ENCODE measurements around the gene TBX15.

The TBX15 gene

DNA sequence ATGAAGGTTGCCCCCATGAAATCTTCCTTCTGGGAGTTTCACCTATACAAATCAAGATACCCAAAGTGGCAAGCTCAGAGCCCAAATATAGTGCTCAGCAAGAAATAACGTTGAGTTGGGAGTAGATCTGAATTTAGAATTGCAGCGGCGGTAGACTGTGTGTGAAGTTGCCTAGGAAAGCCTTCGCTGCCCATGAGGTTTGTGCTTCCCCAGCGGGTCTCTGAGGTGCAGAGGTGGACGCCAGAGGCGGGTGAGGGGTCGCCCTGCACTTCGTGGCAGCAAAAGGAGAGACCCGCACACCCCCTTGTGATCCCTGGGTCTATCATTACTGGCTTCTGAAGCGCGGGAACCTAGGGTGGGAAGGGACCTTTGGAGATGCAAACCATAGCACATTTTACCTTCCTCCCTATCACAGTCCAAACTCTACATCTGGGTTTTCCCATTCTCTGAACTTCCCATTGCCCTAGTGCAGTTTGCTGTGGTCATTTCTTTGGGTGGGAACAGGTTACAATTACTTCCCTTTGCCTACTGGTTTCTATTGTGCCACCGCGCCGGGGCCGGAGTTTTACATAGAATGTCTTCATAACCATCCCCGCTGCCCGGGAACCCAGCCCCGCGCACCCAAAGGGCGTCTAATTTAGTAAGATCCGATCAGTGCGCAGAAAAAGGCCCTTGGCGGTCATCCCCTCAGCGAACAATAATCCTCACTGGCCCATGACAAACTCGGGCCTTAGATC is 5.2 kb downstream of the TBX15 start:
- TF ChIP-seq, protein P1, sequence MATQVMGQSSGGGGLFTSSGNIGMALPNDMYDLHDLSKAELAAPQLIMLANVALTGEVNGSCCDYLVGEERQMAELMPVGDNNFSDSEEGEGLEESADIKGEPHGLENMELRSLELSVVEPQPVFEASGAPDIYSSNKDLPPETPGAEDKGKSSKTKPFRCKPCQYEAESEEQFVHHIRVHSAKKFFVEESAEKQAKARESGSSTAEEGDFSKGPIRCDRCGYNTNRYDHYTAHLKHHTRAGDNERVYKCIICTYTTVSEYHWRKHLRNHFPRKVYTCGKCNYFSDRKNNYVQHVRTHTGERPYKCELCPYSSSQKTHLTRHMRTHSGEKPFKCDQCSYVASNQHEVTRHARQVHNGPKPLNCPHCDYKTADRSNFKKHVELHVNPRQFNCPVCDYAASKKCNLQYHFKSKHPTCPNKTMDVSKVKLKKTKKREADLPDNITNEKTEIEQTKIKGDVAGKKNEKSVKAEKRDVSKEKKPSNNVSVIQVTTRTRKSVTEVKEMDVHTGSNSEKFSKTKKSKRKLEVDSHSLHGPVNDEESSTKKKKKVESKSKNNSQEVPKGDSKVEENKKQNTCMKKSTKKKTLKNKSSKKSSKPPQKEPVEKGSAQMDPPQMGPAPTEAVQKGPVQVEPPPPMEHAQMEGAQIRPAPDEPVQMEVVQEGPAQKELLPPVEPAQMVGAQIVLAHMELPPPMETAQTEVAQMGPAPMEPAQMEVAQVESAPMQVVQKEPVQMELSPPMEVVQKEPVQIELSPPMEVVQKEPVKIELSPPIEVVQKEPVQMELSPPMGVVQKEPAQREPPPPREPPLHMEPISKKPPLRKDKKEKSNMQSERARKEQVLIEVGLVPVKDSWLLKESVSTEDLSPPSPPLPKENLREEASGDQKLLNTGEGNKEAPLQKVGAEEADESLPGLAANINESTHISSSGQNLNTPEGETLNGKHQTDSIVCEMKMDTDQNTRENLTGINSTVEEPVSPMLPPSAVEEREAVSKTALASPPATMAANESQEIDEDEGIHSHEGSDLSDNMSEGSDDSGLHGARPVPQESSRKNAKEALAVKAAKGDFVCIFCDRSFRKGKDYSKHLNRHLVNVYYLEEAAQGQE (IDR thresholded peaks at IDR 0.05; ENCODE audit: insufficient read depth in 1 of 2, low read depth in 2 of 2, low read length in 2 of 2): no peak
- TF ChIP-seq FOXP2 (optimal IDR thresholded peaks at IDR 0.05; ENCODE audit: borderline replicate concordance, extremely low read depth, extremely low read length, insufficient read depth) (no peak), TAF1 (IDR thresholded peaks at IDR 0.05; ENCODE audit: borderline replicate concordance, insufficient read depth, low read length) (no peak), SIN3A (IDR thresholded peaks at IDR 0.05; ENCODE audit: borderline replicate concordance, insufficient read depth, low read length) (no peak), POLR2AphosphoS5 (IDR thresholded peaks at IDR 0.05; ENCODE audit: low read depth, low read length) (no peak)

DNA sequence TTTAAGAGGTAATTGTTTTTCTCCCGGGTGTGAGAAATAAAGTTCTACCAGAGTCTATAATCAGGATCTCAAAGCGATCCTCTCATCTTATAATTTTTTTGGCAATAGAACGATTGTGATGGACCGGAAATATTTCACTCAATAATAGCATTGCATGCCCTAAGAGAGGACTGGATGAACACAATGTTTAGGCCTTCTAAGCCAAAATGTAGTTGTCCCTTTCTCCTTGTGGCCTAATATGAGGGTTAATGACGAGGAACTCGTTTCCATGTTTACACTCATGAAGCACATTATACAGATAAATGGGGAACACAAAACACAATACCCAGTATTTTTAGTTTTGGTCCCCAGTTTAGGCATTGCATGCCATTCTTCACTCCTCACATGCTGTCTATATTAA is 5.9 kb downstream of the TBX15 start:
- TF ChIP-seq TAF1 (IDR thresholded peaks at IDR 0.05; ENCODE audit: borderline replicate concordance, insufficient read depth, low read length) (no peak), FOXP2 (optimal IDR thresholded peaks at IDR 0.05; ENCODE audit: borderline replicate concordance, extremely low read depth, extremely low read length, insufficient read depth) (no peak), POLR2AphosphoS5 (IDR thresholded peaks at IDR 0.05; ENCODE audit: low read depth, low read length) (no peak), SIN3A (IDR thresholded peaks at IDR 0.05; ENCODE audit: borderline replicate concordance, insufficient read depth, low read length) (no peak)
- TF ChIP-seq, protein P1 (IDR thresholded peaks at IDR 0.05; ENCODE audit: insufficient read depth in 1 of 2, low read depth in 2 of 2, low read length in 2 of 2): no peak

DNA sequence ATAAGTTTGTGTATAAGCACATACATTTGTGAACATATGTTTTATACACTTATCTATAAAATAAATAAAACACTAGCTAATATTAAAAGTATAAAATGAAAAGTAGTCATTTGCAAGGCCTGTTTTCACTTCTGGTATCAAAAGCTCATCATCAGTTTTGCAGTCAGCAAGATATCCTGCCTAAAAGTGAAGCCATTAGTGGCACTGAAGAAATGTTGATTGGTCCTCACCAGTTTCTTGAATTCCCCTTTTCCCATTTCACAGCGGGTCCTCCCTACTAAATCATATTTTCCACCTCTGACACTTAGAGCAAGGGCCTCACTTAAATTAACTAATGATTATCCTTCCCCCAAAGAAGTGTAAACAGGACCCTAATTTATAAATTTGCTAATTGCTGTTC is 6.7 kb downstream of the TBX15 start:
- no peak for TF ChIP-seq FOXP2 (optimal IDR thresholded peaks at IDR 0.05; ENCODE audit: borderline replicate concordance, extremely low read depth, extremely low read length, insufficient read depth)
- TF ChIP-seq, protein P1 (IDR thresholded peaks at IDR 0.05; ENCODE audit: insufficient read depth in 1 of 2, low read depth in 2 of 2, low read length in 2 of 2): no peak
- TF ChIP-seq TAF1 (IDR thresholded peaks at IDR 0.05; ENCODE audit: borderline replicate concordance, insufficient read depth, low read length): no peak
- no peak for TF ChIP-seq SIN3A (IDR thresholded peaks at IDR 0.05; ENCODE audit: borderline replicate concordance, insufficient read depth, low read length)
- TF ChIP-seq POLR2AphosphoS5 (IDR thresholded peaks at IDR 0.05; ENCODE audit: low read depth, low read length): no peak

DNA sequence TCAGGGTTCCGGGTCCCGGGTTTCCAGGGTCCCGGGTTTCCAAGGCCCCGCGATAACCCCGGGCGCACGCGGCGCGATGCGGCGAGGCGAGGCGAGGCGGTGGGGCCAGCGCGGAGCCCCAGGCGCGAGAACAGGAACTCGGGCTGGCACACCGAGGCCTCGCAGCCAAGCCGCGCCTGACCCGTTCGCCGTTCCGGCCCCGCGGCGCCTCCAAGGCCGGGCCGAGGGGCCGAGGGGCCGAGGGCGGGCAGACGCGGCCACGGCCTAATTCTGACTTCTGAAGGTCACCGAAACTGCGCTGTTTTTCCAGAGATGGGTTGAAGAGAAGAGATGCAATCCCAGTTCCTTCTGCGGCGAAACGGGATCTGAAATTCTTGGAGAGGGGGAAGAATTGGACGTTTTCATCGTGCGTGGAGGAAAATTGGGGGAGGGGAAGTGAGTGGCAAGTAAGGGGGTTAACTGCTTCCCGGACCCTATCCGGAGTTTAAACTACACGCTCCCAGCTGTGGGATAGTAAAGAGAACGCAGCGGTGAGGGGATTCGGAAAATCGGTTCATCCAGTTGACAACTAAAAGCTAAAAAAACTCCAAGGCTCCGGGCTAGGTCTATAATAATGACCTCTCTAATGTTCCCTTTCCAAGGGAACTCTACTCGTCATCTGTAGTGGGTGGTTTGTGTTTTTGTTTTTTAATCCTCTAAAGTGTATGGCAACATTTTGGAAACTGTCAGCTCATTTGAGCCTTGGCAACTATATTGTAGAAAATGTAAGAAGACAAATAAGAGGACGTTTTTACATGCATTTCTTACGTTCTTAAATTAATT is 8.2 kb downstream of the TBX15 start:
- TF ChIP-seq FOXP2 (optimal IDR thresholded peaks at IDR 0.05; ENCODE audit: borderline replicate concordance, extremely low read depth, extremely low read length, insufficient read depth): no peak
- TF ChIP-seq POLR2AphosphoS5 (IDR thresholded peaks at IDR 0.05; ENCODE audit: low read depth, low read length): no peak
- no peak for TF ChIP-seq TAF1 (IDR thresholded peaks at IDR 0.05; ENCODE audit: borderline replicate concordance, insufficient read depth, low read length)
- no peak for TF ChIP-seq SIN3A (IDR thresholded peaks at IDR 0.05; ENCODE audit: borderline replicate concordance, insufficient read depth, low read length)
- TF ChIP-seq, protein P1 (IDR thresholded peaks at IDR 0.05; ENCODE audit: insufficient read depth in 1 of 2, low read depth in 2 of 2, low read length in 2 of 2): no peak

Measured in PFSK-1 (cell line).